HUDEP-2 (cell line): ENCODE measurements around the gene HM13.
"Not testable (repeated sequence)": the region's sequence is repeated elsewhere in the genome, so short reads cannot be mapped to it uniquely, and the experiment has no call there.

ENCODE experiments used
- DNase-seq, 76 experiments: peaks; one replicate each; lab custom pipeline; 2025; ENCODE audit not compliant: unreplicated experiment in 76 of 76; lab: John Stamatoyannopoulos, UW

HM13 gene

GRCh38 chr20:31514154-31515071 is at the start of gene HM13:
HM13 (plus strand) TSS chr20:31514442; CDS start chr20:31514552, 110 bp downstream.
- peak in 74 of 76 experiments; percentile 18 to 89 (median 79) for DNase-seq

- not testable (repeated sequence) for DNase-seq
Measured at GRCh38 chr20:31470946-31471345, 43.3 kb upstream of the HM13 start.

GRCh38 chr20:31472395-31473330 is 41.6 kb upstream of the HM13 start:
- DNase-seq: peak in 12 of 76 experiments; percentile 5 to 63 (median 30)

GRCh38 chr20:31473331-31474096 is 40.7 kb upstream of the HM13 start:
- no peak for DNase-seq

- DNase-seq: no peak
Measured at GRCh38 chr20:31474097-31474436, 40.2 kb upstream of the HM13 start.

GRCh38 chr20:31474758-31475427 is 39.3 kb upstream of the HM13 start, which contains the start of the genes DEFB124 and REM1:
DEFB124 (minus strand) TSS chr20:31475127; CDS start chr20:31473013, 2,114 bp downstream.
REM1 (plus strand) TSS chr20:31475288; CDS start chr20:31476446, 1,158 bp downstream.
- no peak for DNase-seq

GRCh38 chr20:31475472-31476293 is 38.6 kb upstream of the HM13 start:
- no peak for DNase-seq

- DNase-seq: no peak
Measured at GRCh38 chr20:31476294-31476585, 38.0 kb upstream of the HM13 start.

GRCh38 chr20:31476643-31477215 is 37.5 kb upstream of the HM13 start:
- no peak for DNase-seq

GRCh38 chr20:31484001-31484400 is 30.2 kb upstream of the HM13 start:
- peak in 62 of 76 experiments; percentile 9 to 87 (median 62) for DNase-seq

- peak in 22 of 76 experiments; percentile 6 to 61 (median 30) for DNase-seq
Measured at GRCh38 chr20:31485450-31486339, 28.5 kb upstream of the HM13 start.

- no peak for DNase-seq
Measured at GRCh38 chr20:31488115-31488514, 26.1 kb upstream of the HM13 start.

- DNase-seq: no peak
Measured at GRCh38 chr20:31489152-31489551, 25.1 kb upstream of the HM13 start.

- DNase-seq: no peak
Measured at GRCh38 chr20:31490752-31491151, 23.5 kb upstream of the HM13 start.

GRCh38 chr20:31494131-31494530 is 20.1 kb upstream of the HM13 start:
- peak in 21 of 76 experiments; percentile 8 to 51 (median 21) for DNase-seq

GRCh38 chr20:31496761-31497295 is 17.4 kb upstream of the HM13 start:
- DNase-seq: no peak

- DNase-seq: peak in 1 of 76 experiments; percentile 6
Measured at GRCh38 chr20:31497838-31498540, 16.3 kb upstream of the HM13 start.
